Choroid plexus epithelial cell (primary cell): Measurements from ENCODE around the gene STH.

ENCODE experiments used
- DNase-seq: peaks from one replicate; pipeline ENCODE4 v3.0.0-alpha.2; 2010; ENCODE audit warnings: low read depth
- H3K4me3 ChIP-seq: 2 replicates; pipeline ENCODE4 v1.5.1; 2011; ENCODE audit warnings: low read depth, mild to moderate bottlenecking, control low read depth, low read length, moderate library complexity
- CTCF ChIP-seq: conservative IDR thresholded peaks from 2 replicates; pipeline ENCODE4 v1.5.1; 2011; ENCODE audit warnings: low read depth, mild to moderate bottlenecking, control low read depth, inconsistent platforms, low read length, moderate library complexity

The STH gene

GRCh38 chr17:45973099-45973780 lies 25.8 kb upstream of the STH start:
- TF ChIP-seq CTCF = no peak
- no peak for DNase-seq
- no peak overlapping the region for H3K4me3 ChIP-seq

DNA sequence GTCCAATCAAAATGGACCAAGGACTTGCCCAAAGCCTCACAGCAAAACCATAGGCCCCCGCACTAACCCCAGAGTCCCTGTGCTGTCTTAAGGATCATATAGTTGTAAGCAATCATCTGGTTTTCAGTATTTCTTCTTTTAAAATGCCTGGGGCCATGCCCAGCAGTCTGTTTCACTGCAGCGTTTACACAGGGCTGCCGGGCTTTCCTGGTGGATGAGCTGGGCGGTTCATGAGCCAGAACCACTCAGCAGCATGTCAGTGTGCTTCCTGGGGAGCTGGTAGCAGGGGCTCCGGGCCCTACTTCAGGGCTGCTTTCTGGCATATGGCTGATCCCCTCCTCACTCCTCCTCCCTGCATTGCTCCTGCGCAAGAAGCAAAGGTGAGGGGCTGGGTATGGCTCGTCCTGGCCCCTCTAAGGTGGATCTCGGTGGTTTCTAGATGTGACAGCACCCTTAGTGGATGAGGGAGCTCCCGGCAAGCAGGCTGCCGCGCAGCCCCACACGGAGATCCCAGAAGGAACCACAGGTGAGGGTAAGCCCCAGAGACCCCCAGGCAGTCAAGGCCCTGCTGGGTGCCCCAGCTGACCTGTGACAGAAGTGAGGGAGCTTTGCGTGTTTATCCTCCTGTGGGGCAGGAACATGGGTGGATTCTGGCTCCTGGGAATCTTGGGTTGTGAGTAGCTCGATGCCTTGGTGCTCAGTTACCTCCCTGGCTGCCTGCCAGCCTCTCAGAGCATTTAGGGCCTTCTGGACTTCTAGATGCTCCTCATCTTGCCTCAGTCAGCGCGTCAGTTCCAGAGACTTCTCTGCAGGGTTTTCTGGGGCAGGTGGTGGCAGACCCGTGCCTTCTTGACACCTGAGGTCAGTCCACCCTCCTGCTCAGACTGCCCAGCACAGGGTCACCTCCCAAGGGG lies 24.8 kb upstream of the STH start:
- no peak for DNase-seq
- H3K4me3 ChIP-seq = no peak overlapping the region
- TF ChIP-seq CTCF = no peak

DNA sequence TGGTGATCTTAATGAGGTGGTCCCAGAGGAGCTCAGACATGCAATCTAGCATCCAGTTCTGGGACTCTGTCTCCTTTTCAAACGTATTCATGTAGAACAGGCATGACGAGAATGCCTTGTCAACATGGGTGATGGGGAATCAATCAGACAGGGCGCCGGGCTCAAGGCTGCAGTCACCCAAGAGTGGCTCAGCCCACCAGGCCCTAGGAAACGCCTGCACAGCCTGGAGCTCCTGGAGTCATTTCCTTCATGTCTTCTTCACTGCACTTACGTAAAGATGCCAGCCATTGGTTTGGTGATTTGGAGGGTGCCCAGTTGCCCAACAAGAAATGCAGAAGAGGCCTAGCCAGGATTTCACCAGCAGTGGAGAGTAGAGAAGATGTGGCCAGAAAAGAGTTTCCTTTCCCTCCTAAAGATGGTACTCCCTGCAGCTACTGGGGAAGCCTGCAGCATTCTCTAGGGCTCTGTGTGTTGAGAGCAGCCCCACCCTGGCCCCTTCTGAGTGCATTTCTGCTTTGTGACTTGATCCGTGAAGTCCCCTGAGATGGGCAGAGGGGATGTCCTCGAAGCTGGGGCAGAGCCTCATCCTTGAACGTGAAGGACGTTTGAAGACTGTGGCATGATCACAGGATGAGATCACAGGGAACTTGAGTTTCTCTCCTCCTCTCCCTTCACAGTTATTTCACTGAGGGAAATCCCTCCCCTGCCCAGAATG lies 24.0 kb upstream of the STH start:
- no peak for DNase-seq
- TF ChIP-seq CTCF = no peak
- no peak overlapping the region for H3K4me3 ChIP-seq

- no peak for DNase-seq
- no peak overlapping the region for H3K4me3 ChIP-seq
- TF ChIP-seq CTCF = no peak
Observed at GRCh38 chr17:45975640-45976295, 23.3 kb upstream of the STH start.

- TF ChIP-seq CTCF = no peak
- no peak for DNase-seq
- H3K4me3 ChIP-seq = no peak overlapping the region
Observed at GRCh38 chr17:45976391-45976754, 22.7 kb upstream of the STH start.

- no peak for TF ChIP-seq CTCF
- peak; percentile 36 for DNase-seq
Observed at GRCh38 chr17:45976755-45977505, 22.1 kb upstream of the STH start.

More at GRCh38 chr17:45976755-45977505, 22.1 kb upstream of the STH start:
- no peak overlapping the region for H3K4me3 ChIP-seq
